DOHH2 (cell line): ENCODE measurements around the gene PTGDR.

ENCODE experiments used
- EZH2phosphoT487 ChIP-seq: fragments of 200-600 bp; sonication (generic); IDR thresholded peaks from 2 replicates; pipeline ENCODE4 v1.6.1; 2017; ENCODE audit warnings: borderline replicate concordance, mild to moderate bottlenecking, antibody characterized with exemption, low read length, moderate library complexity, mixed read lengths
- TF ChIP-seq, protein P1 (sequence below): fragments of 200-600 bp; sonication (generic); IDR thresholded peaks from one replicate; pipeline ENCODE4 v1.5.1; 2014; ENCODE audit warnings: antibody characterized with exemption, mild to moderate bottlenecking, low read depth, low read length; ENCODE audit not compliant: poor library complexity, severe bottlenecking

- TF ChIP-seq, protein P1, sequence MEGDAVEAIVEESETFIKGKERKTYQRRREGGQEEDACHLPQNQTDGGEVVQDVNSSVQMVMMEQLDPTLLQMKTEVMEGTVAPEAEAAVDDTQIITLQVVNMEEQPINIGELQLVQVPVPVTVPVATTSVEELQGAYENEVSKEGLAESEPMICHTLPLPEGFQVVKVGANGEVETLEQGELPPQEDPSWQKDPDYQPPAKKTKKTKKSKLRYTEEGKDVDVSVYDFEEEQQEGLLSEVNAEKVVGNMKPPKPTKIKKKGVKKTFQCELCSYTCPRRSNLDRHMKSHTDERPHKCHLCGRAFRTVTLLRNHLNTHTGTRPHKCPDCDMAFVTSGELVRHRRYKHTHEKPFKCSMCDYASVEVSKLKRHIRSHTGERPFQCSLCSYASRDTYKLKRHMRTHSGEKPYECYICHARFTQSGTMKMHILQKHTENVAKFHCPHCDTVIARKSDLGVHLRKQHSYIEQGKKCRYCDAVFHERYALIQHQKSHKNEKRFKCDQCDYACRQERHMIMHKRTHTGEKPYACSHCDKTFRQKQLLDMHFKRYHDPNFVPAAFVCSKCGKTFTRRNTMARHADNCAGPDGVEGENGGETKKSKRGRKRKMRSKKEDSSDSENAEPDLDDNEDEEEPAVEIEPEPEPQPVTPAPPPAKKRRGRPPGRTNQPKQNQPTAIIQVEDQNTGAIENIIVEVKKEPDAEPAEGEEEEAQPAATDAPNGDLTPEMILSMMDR, result no peak
- no peak for TF ChIP-seq EZH2phosphoT487
Observed at GRCh38 chr14:52244328-52244727, 23.2 kb upstream of the PTGDR start.
